H9 (cell line): ENCODE measurements around the gene TRAPPC2L. TPM values are rescaled to one million over a fixed set of nuclear protein-coding genes. Genes with fewer than 3 reads are reported as not detected.
A peak's percentile ranks its signal among the peaks of the same experiment; 100 is the strongest.

Source experiments
- DNase-seq: peaks from one replicate; pipeline ENCODE4 v3.0.0-alpha.2; 2017
- H2AFZ ChIP-seq: one replicate; pipeline ENCODE4 v1.6.1; 2013; ENCODE audit warnings: mild to moderate bottlenecking, low read length, control low read depth, moderate library complexity
- H2AK5ac ChIP-seq: 2 replicates; pipeline ENCODE4 v1.6.1; 2013; ENCODE audit warnings: low read length, control low read depth, mixed read lengths; ENCODE audit not compliant: insufficient read length
- H2BK120ac ChIP-seq: one replicate; pipeline ENCODE4 v1.6.1; 2013; ENCODE audit warnings: low read depth, mild to moderate bottlenecking, low read length, control low read depth, inconsistent platforms; ENCODE audit not compliant: poor library complexity, severe bottlenecking
- H2BK12ac ChIP-seq: 2 replicates; pipeline ENCODE4 v1.6.1; 2013; ENCODE audit warnings: low read length, control low read depth, mixed read lengths, low read depth; ENCODE audit not compliant: insufficient read length
- H2BK15ac ChIP-seq: 2 replicates; pipeline ENCODE4 v1.6.1; 2013; ENCODE audit warnings: low read depth, low read length, control low read depth
- H2BK20ac ChIP-seq: one replicate; pipeline ENCODE4 v1.6.1; 2013; ENCODE audit warnings: low read depth, mild to moderate bottlenecking, low read length, control low read depth, inconsistent platforms; ENCODE audit not compliant: poor library complexity, severe bottlenecking
- H2BK5ac ChIP-seq: 2 replicates; pipeline ENCODE4 v1.6.1; 2013; ENCODE audit warnings: low read length, control low read depth, mixed read lengths; ENCODE audit not compliant: insufficient read length
- H3K14ac ChIP-seq: 2 replicates; pipeline ENCODE4 v1.6.1; 2013; ENCODE audit warnings: low read length, control low read depth; ENCODE audit not compliant: insufficient read depth
- H3K18ac ChIP-seq: 2 replicates; pipeline ENCODE4 v1.6.1; 2013; ENCODE audit warnings: low read depth, mild to moderate bottlenecking, mixed read lengths, low read length, control low read depth; ENCODE audit not compliant: insufficient read length
- H3K23ac ChIP-seq: 2 replicates; pipeline ENCODE4 v1.6.1; 2013; ENCODE audit warnings: low read length, control low read depth, mixed read lengths, low read depth; ENCODE audit not compliant: insufficient read length
- H3K23me2 ChIP-seq: 2 replicates; pipeline ENCODE4 v1.6.1; 2013; ENCODE audit warnings: low read depth, mild to moderate bottlenecking, mixed read lengths, low read length, control low read depth; ENCODE audit not compliant: insufficient read length, poor library complexity, severe bottlenecking
- H3K27ac ChIP-seq: 2 replicates; pipeline ENCODE4 v1.5.1; 2013; ENCODE audit warnings: low read length, control low read depth, mixed read lengths, low read depth; ENCODE audit not compliant: insufficient read length
- H3K27me3 ChIP-seq: 2 replicates; pipeline ENCODE4 v1.6.1; 2013; ENCODE audit warnings: low read length, control low read depth, inconsistent platforms; ENCODE audit not compliant: insufficient read depth
- H3K4ac ChIP-seq: 2 replicates; pipeline ENCODE4 v1.6.1; 2013; ENCODE audit warnings: low read depth, mild to moderate bottlenecking, control low read depth, inconsistent platforms, low read length, moderate library complexity
- H3K4me1 ChIP-seq: 2 replicates; pipeline ENCODE4 v1.6.1; 2013; ENCODE audit warnings: low read length, control low read depth, inconsistent platforms; ENCODE audit not compliant: insufficient read depth
- H3K4me2 ChIP-seq: 2 replicates; pipeline ENCODE4 v1.6.1; 2013; ENCODE audit warnings: low read length, control low read depth, mixed read lengths; ENCODE audit not compliant: insufficient read length, insufficient read depth
- H3K56ac ChIP-seq: 2 replicates; pipeline ENCODE4 v1.6.1; 2013; ENCODE audit warnings: low read depth, mild to moderate bottlenecking, mixed read lengths, low read length, control low read depth; ENCODE audit not compliant: insufficient read length
- H3K79me1 ChIP-seq: 2 replicates; pipeline ENCODE4 v1.6.1; 2013; ENCODE audit warnings: low read depth, mild to moderate bottlenecking, moderate library complexity, low read length, control low read depth, inconsistent platforms; ENCODE audit not compliant: insufficient read depth, poor library complexity, severe bottlenecking
- H3K79me2 ChIP-seq: 2 replicates; pipeline ENCODE4 v1.6.1; 2013; ENCODE audit warnings: low read length, control low read depth, inconsistent platforms; ENCODE audit not compliant: insufficient read depth
- H3K9ac ChIP-seq: 2 replicates; pipeline ENCODE4 v1.6.1; 2013; ENCODE audit warnings: low read length, control low read depth, mixed read lengths; ENCODE audit not compliant: insufficient read length; ENCODE audit errors: extremely low read depth
- H3K9me3 ChIP-seq: one replicate; pipeline ENCODE4 v1.6.1; 2013; ENCODE audit warnings: low read depth, low read length, inconsistent platforms; ENCODE audit not compliant: control insufficient read depth
- H3T11ph ChIP-seq: one replicate; pipeline ENCODE4 v1.6.1; 2013; ENCODE audit warnings: mild to moderate bottlenecking, low read length, control low read depth, inconsistent platforms
- H4K20me1 ChIP-seq: one replicate; pipeline ENCODE4 v1.6.1; 2013; ENCODE audit not compliant: control insufficient read depth, insufficient read length, insufficient read depth
- H4K5ac ChIP-seq: 2 replicates; pipeline ENCODE4 v1.6.1; 2013; ENCODE audit warnings: low read depth, mild to moderate bottlenecking, mixed read lengths, low read length, control low read depth; ENCODE audit not compliant: insufficient read length
- H4K8ac ChIP-seq: replicated peaks from 2 replicates; pipeline ENCODE4 v1.6.1; 2013; ENCODE audit warnings: low read length, control low read depth, mixed read lengths, low read depth; ENCODE audit not compliant: insufficient read length
- H4K91ac ChIP-seq: 2 replicates; pipeline ENCODE4 v1.6.1; 2013; ENCODE audit warnings: low read depth, mild to moderate bottlenecking, moderate library complexity, mixed read lengths, low read length, control low read depth; ENCODE audit not compliant: insufficient read length
- H3K27ac Mint-ChIP-seq, 3 experiments: 2 replicates in 2 of 3; 3 replicates in 1 of 3; pipeline ENCODE4 v1.8.0; 2020 to 2021; ENCODE audit warnings: mixed read lengths in 3 of 3, mild to moderate bottlenecking in 1 of 3, moderate library complexity in 1 of 3
- H3K27me3 Mint-ChIP-seq: 2 replicates; pipeline ENCODE4 v1.8.0; 2021; ENCODE audit warnings: low read depth, mild to moderate bottlenecking, moderate library complexity, mixed read lengths
- H3K36me3 Mint-ChIP-seq, 3 experiments: 2 replicates in 2 of 3; 3 replicates in 1 of 3; pipeline ENCODE4 v1.8.0; 2020 to 2021; ENCODE audit warnings: low read depth in 3 of 3, mixed read lengths in 3 of 3; ENCODE audit not compliant: insufficient read depth in 1 of 3
- H3K4me1 Mint-ChIP-seq, 2 experiments: 2 replicates each; pipeline ENCODE4 v1.8.0; 2020; ENCODE audit warnings: mixed read lengths in 2 of 2
- H3K4me3 Mint-ChIP-seq, 2 experiments: 2 replicates in 1 of 2; 3 replicates in 1 of 2; pipeline ENCODE4 v1.8.0; 2020 to 2021; ENCODE audit warnings: mild to moderate bottlenecking in 2 of 2, mixed read lengths in 2 of 2, moderate library complexity in 1 of 2
- H3K9me3 Mint-ChIP-seq, 2 experiments: 2 replicates in 1 of 2; 3 replicates in 1 of 2; pipeline ENCODE4 v1.8.0; 2020; ENCODE audit warnings: mild to moderate bottlenecking in 2 of 2, mixed read lengths in 2 of 2, moderate library complexity in 1 of 2
- WGBS: extraction: QIAGEN DNeasy Blood & Tissue Kit; methylation state at CpG from one replicate; pipeline ENCODE4 v1.1.7; 2013; ENCODE audit warnings: missing lambda C conversion rate, low lambda C conversion rate, mixed read lengths; ENCODE audit not compliant: insufficient read length; ENCODE audit errors: extremely low coverage; 5-methylcytosine and 5-hydroxymethylcytosine counted together
- total RNA-seq: library from RNA; stranded (reverse); gene quantifications from 2 replicates; pipeline ENCODE4 v1.2.1, GENCODE V29; 2021
- TF ChIP-seq, protein P1 (sequence below): fragments of 200-600 bp; sonication (generic); conservative IDR thresholded peaks from 3 replicates; pipeline ENCODE4 v1.8.0; 2021; ENCODE audit warnings: antibody characterized with exemption, mild to moderate bottlenecking

The TRAPPC2L gene
- total RNA-seq, 1 experiment from 2014 or later, result 90.3 TPM

DNA sequence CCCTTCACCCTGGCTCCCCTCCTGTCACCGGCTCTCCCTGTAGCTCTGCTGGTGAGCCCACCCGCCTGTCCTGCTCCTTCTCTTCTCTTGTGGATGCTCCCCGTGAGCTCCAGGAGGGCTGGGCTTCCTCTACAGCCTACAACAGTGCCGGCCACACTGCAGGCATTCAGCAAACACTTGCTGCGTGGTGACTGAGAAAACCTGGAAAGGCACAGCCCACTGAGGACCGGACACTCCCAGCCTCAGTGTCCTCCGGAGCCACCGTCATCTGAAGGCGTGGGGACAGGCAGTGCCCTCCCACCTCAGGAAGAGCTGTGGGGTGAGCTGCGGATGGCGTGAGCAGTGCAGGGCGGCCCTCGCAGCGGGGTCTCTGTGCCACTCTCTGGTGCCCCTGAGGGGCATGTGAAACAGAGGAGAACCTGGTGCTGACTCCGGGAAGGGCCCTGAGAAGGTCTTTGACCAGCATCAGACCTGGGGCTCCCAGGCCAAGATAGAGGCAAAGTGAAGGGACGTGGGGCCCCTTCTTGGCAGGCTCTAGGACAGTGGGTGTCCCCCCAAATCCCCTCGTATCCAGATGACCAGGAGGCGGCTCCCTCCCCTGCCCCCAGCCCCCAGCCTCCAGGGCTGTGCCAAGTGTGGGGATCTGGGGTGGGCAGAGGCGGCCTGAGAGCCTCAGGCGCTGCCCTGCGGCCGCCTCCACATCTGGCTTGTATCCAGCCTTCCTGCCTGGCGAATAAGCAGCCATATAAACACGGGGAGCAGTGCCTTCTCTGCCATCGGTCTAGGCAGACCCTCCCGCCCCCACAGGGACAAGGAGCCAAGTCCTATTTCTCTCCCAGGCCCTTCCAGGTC lies 53.6 kb downstream of the TRAPPC2L start:
- Histone ChIP-seq H2BK20ac (no peak overlapping the region), H3K14ac (no peak overlapping the region; the same call in 1 of the 2 replicates), H2AFZ (no peak overlapping the region), H2BK15ac (no peak overlapping the region), H3K4ac (no peak overlapping the region), H3K23me2 (no peaks in the 10 kb centered on the region), H4K5ac (no peak overlapping the region), H3K18ac (no peak overlapping the region), H3K27ac (no peak overlapping the region), H3K9ac (no peak overlapping the region), H4K20me1 (no peaks in the 10 kb centered on the region), H2AK5ac (no peak overlapping the region), H3K4me1 (no peaks in the 10 kb centered on the region), H4K8ac (no peak overlapping the region), H3K79me1 (no peaks in the 10 kb centered on the region), H2BK12ac (no peak overlapping the region), H2BK5ac (no peak overlapping the region), H3K56ac (no peak overlapping the region), H3K79me2 (no peaks in the 10 kb centered on the region), H3K4me2 (no peak overlapping the region), H3T11ph (no peak overlapping the region), H2BK120ac (no peak overlapping the region), H3K9me3 (no peaks in the 10 kb centered on the region), H3K27me3 (no peaks in the 10 kb centered on the region), H3K23ac (no peak overlapping the region), H4K91ac (no peak overlapping the region)
- TF ChIP-seq, protein P1, sequence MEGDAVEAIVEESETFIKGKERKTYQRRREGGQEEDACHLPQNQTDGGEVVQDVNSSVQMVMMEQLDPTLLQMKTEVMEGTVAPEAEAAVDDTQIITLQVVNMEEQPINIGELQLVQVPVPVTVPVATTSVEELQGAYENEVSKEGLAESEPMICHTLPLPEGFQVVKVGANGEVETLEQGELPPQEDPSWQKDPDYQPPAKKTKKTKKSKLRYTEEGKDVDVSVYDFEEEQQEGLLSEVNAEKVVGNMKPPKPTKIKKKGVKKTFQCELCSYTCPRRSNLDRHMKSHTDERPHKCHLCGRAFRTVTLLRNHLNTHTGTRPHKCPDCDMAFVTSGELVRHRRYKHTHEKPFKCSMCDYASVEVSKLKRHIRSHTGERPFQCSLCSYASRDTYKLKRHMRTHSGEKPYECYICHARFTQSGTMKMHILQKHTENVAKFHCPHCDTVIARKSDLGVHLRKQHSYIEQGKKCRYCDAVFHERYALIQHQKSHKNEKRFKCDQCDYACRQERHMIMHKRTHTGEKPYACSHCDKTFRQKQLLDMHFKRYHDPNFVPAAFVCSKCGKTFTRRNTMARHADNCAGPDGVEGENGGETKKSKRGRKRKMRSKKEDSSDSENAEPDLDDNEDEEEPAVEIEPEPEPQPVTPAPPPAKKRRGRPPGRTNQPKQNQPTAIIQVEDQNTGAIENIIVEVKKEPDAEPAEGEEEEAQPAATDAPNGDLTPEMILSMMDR, result no peak
- no peak for DNase-seq
- WGBS, result no CpG with 5 or more reads among the region's 26 CpGs
- Mint-ChIP-seq H3K4me1 (peaks cover 3 to 15% of the 10 kb centered on the region in 2 experiments; a peak in 3 of 4 replicates), H3K27me3 (no peaks in the 10 kb centered on the region; the same call in none of the 2 replicates), H3K4me3 (no peak overlapping the region), H3K9me3 (peaks cover 0 to 4% of the 10 kb centered on the region in 2 experiments; a peak in 2 of 5 replicates), H3K27ac (peak overlapping the region in 1 of 3 experiments; percentile 61; a peak in 1 of 7 replicates), H3K36me3 (no peaks in the 10 kb centered on the region)
